Measurements from ENCODE around the gene NRAP. TPM values are rescaled to one million over a fixed set of nuclear protein-coding genes. Genes with fewer than 3 reads are reported as not detected.

Gene NRAP
- total and polyA plus RNA-seq, 5 experiments from 2014 or later = not detected

- Mint-ChIP-seq H3K27ac (no peak overlapping the region), H3K4me1 (no peaks in the 10 kb centered on the region), H3K27me3 (peaks cover 4 to 39% (median 24%) of the 10 kb centered on the region in 5 donors), H3K9me3 (no peaks in the 10 kb centered on the region), H3K4me3 (no peak overlapping the region), H3K36me3 (no peaks in the 10 kb centered on the region)
- DNase-seq (no peak), ATAC-seq (no peak)
- POLR2A ChIA-PET = no interaction called here
These were observed 38.2 kb downstream of the NRAP start for GRCh38 chr10:113625461-113626186.

- H3K9me3 Mint-ChIP-seq = no peaks in the 10 kb centered on the region
- H3K27ac Mint-ChIP-seq = no peak overlapping the region
- H3K36me3 Mint-ChIP-seq = no peaks in the 10 kb centered on the region
- no peak overlapping the region for H3K4me3 Mint-ChIP-seq
- ATAC-seq (no peak), DNase-seq (no peak)
- H3K4me1 Mint-ChIP-seq = no peaks in the 10 kb centered on the region
- H3K27me3 Mint-ChIP-seq = peaks cover 6 to 61% (median 22%) of the 10 kb centered on the region in 5 donors
- POLR2A ChIA-PET = no interaction called here
These were observed 41.0 kb downstream of the NRAP start for GRCh38 chr10:113622831-113623230.

- H3K36me3 Mint-ChIP-seq = no peaks in the 10 kb centered on the region
- H3K27ac Mint-ChIP-seq = no peak overlapping the region
- POLR2A ChIA-PET = no interaction called here
- peaks cover 8 to 71% (median 25%) of the 10 kb centered on the region in 5 donors for H3K27me3 Mint-ChIP-seq
- ATAC-seq = no peak
- H3K4me1 Mint-ChIP-seq = no peaks in the 10 kb centered on the region
- no peaks in the 10 kb centered on the region for H3K9me3 Mint-ChIP-seq
- no peak overlapping the region for H3K4me3 Mint-ChIP-seq
- no peak for DNase-seq
These were observed 42.0 kb downstream of the NRAP start for GRCh38 chr10:113621799-113622198.

GRCh38 chr10:113620936-113621335 lies 42.9 kb downstream of the NRAP start:
- DNase-seq (no peak), ATAC-seq (no peak)
- POLR2A ChIA-PET = no interaction called here
- Mint-ChIP-seq H3K9me3 (no peaks in the 10 kb centered on the region), H3K4me1 (no peaks in the 10 kb centered on the region), H3K27me3 (peaks cover 12 to 79% (median 30%) of the 10 kb centered on the region in 5 donors), H3K36me3 (no peaks in the 10 kb centered on the region), H3K27ac (no peak overlapping the region), H3K4me3 (no peak overlapping the region)

GRCh38 chr10:113620511-113620910 lies 43.3 kb downstream of the NRAP start:
- Mint-ChIP-seq H3K36me3 (no peaks in the 10 kb centered on the region), H3K4me1 (no peaks in the 10 kb centered on the region), H3K4me3 (no peak overlapping the region), H3K27me3 (peaks cover 12 to 80% (median 31%) of the 10 kb centered on the region in 5 donors), H3K27ac (no peak overlapping the region), H3K9me3 (no peaks in the 10 kb centered on the region)
- POLR2A ChIA-PET = no interaction called here
- DNase-seq (no peak), ATAC-seq (no peak)

GRCh38 chr10:113619401-113619800 lies 44.4 kb downstream of the NRAP start:
- POLR2A ChIA-PET = interaction anchor here (0.7 kb wide), 1 partner anchor 110 kb away, joined by 3 read pairs; no protein-coding TSS in a partner anchor

GRCh38 chr10:113618338-113618737 lies 45.5 kb downstream of the NRAP start:
- Mint-ChIP-seq H3K9me3 (no peaks in the 10 kb centered on the region), H3K27ac (no peak overlapping the region), H3K4me1 (no peaks in the 10 kb centered on the region), H3K27me3 (peaks cover 14 to 80% (median 26%) of the 10 kb centered on the region in 5 donors), H3K4me3 (no peak overlapping the region), H3K36me3 (no peaks in the 10 kb centered on the region)
- no peak for ATAC-seq
- POLR2A ChIA-PET = no interaction called here
- DNase-seq = no peak

More at GRCh38 chr10:113619401-113619800, 44.4 kb downstream of the NRAP start:
- no peak for DNase-seq
- peaks cover 10 to 80% (median 28%) of the 10 kb centered on the region in 5 donors for H3K27me3 Mint-ChIP-seq
- H3K36me3 Mint-ChIP-seq = no peaks in the 10 kb centered on the region
- H3K4me3 Mint-ChIP-seq = no peak overlapping the region
- no peaks in the 10 kb centered on the region for H3K4me1 Mint-ChIP-seq
- no peak overlapping the region for H3K27ac Mint-ChIP-seq
- ATAC-seq = no peak
- no peaks in the 10 kb centered on the region for H3K9me3 Mint-ChIP-seq

- peaks cover 15 to 78% (median 27%) of the 10 kb centered on the region in 5 donors for H3K27me3 Mint-ChIP-seq
- no peak for ATAC-seq
- H3K9me3 Mint-ChIP-seq = no peaks in the 10 kb centered on the region
- POLR2A ChIA-PET = no interaction called here
- H3K4me3 Mint-ChIP-seq = no peak overlapping the region
- H3K4me1 Mint-ChIP-seq = no peaks in the 10 kb centered on the region
- H3K27ac Mint-ChIP-seq = no peak overlapping the region
- no peak for DNase-seq
- no peaks in the 10 kb centered on the region for H3K36me3 Mint-ChIP-seq
These were observed 46.8 kb downstream of the NRAP start for GRCh38 chr10:113617086-113617485.

GRCh38 chr10:113616244-113617074 lies 47.4 kb downstream of the NRAP start:
- ATAC-seq = no peak
- Mint-ChIP-seq H3K9me3 (no peaks in the 10 kb centered on the region), H3K27me3 (peaks cover 15 to 75% (median 27%) of the 10 kb centered on the region in 5 donors), H3K27ac (peak overlapping the region in 1 of 10 donors; percentile 10), H3K4me1 (no peaks in the 10 kb centered on the region), H3K4me3 (no peak overlapping the region), H3K36me3 (no peaks in the 10 kb centered on the region)
- POLR2A ChIA-PET = no interaction called here
- DNase-seq = no peak

- H3K27ac Mint-ChIP-seq = no peak overlapping the region
- no peaks in the 10 kb centered on the region for H3K4me1 Mint-ChIP-seq
- ATAC-seq (no peak), DNase-seq (no peak)
- no peaks in the 10 kb centered on the region for H3K36me3 Mint-ChIP-seq
- no peaks in the 10 kb centered on the region for H3K9me3 Mint-ChIP-seq
- H3K4me3 Mint-ChIP-seq = no peak overlapping the region
- POLR2A ChIA-PET = no interaction called here
- peaks cover 13 to 60% (median 29%) of the 10 kb centered on the region in 5 donors for H3K27me3 Mint-ChIP-seq
These were observed 49.7 kb downstream of the NRAP start for GRCh38 chr10:113613977-113614690.

- Mint-ChIP-seq H3K4me1 (no peaks in the 10 kb centered on the region), H3K27ac (no peak overlapping the region), H3K27me3 (peaks cover 14 to 60% (median 26%) of the 10 kb centered on the region in 5 donors), H3K9me3 (no peaks in the 10 kb centered on the region), H3K36me3 (no peaks in the 10 kb centered on the region), H3K4me3 (no peak overlapping the region)
- POLR2A ChIA-PET = no interaction called here
- ATAC-seq (no peak), DNase-seq (no peak)
These were observed 50.4 kb downstream of the NRAP start for GRCh38 chr10:113613427-113613826.

GRCh38 chr10:113612154-113612553 lies 51.7 kb downstream of the NRAP start:
- DNase-seq (no peak), ATAC-seq (no peak)
- no peaks in the 10 kb centered on the region for H3K36me3 Mint-ChIP-seq
- no peaks in the 10 kb centered on the region for H3K4me1 Mint-ChIP-seq
- peaks cover 20 to 60% (median 23%) of the 10 kb centered on the region in 5 donors for H3K27me3 Mint-ChIP-seq
- H3K4me3 Mint-ChIP-seq = no peak overlapping the region
- H3K27ac Mint-ChIP-seq = no peak overlapping the region
- H3K9me3 Mint-ChIP-seq = no peaks in the 10 kb centered on the region
- POLR2A ChIA-PET = no interaction called here
